H9 (cell line): ENCODE data around the gene MCF2L. TPM values are rescaled to one million over a fixed set of nuclear protein-coding genes. Genes with fewer than 3 reads are reported as not detected.

Experiments used
- DNase-seq: peaks from one replicate; pipeline ENCODE4 v3.0.0-alpha.2; 2017
- H2AFZ ChIP-seq: one replicate; pipeline ENCODE4 v1.6.1; 2013; ENCODE audit warnings: mild to moderate bottlenecking, low read length, control low read depth, moderate library complexity
- H2AK5ac ChIP-seq: 2 replicates; pipeline ENCODE4 v1.6.1; 2013; ENCODE audit warnings: low read length, control low read depth, mixed read lengths; ENCODE audit not compliant: insufficient read length
- H2BK120ac ChIP-seq: one replicate; pipeline ENCODE4 v1.6.1; 2013; ENCODE audit warnings: low read depth, mild to moderate bottlenecking, low read length, control low read depth, inconsistent platforms; ENCODE audit not compliant: poor library complexity, severe bottlenecking
- H2BK12ac ChIP-seq: 2 replicates; pipeline ENCODE4 v1.6.1; 2013; ENCODE audit warnings: low read length, control low read depth, mixed read lengths, low read depth; ENCODE audit not compliant: insufficient read length
- H2BK15ac ChIP-seq: 2 replicates; pipeline ENCODE4 v1.6.1; 2013; ENCODE audit warnings: low read depth, low read length, control low read depth
- H2BK20ac ChIP-seq: one replicate; pipeline ENCODE4 v1.6.1; 2013; ENCODE audit warnings: low read depth, mild to moderate bottlenecking, low read length, control low read depth, inconsistent platforms; ENCODE audit not compliant: poor library complexity, severe bottlenecking
- H2BK5ac ChIP-seq: 2 replicates; pipeline ENCODE4 v1.6.1; 2013; ENCODE audit warnings: low read length, control low read depth, mixed read lengths; ENCODE audit not compliant: insufficient read length
- H3K14ac ChIP-seq: 2 replicates; pipeline ENCODE4 v1.6.1; 2013; ENCODE audit warnings: low read length, control low read depth; ENCODE audit not compliant: insufficient read depth
- H3K18ac ChIP-seq: 2 replicates; pipeline ENCODE4 v1.6.1; 2013; ENCODE audit warnings: low read depth, mild to moderate bottlenecking, mixed read lengths, low read length, control low read depth; ENCODE audit not compliant: insufficient read length
- H3K23ac ChIP-seq: 2 replicates; pipeline ENCODE4 v1.6.1; 2013; ENCODE audit warnings: low read length, control low read depth, mixed read lengths, low read depth; ENCODE audit not compliant: insufficient read length
- H3K23me2 ChIP-seq: 2 replicates; pipeline ENCODE4 v1.6.1; 2013; ENCODE audit warnings: low read depth, mild to moderate bottlenecking, mixed read lengths, low read length, control low read depth; ENCODE audit not compliant: insufficient read length, poor library complexity, severe bottlenecking
- H3K27ac ChIP-seq: 2 replicates; pipeline ENCODE4 v1.5.1; 2013; ENCODE audit warnings: low read length, control low read depth, mixed read lengths, low read depth; ENCODE audit not compliant: insufficient read length
- H3K27me3 ChIP-seq: 2 replicates; pipeline ENCODE4 v1.6.1; 2013; ENCODE audit warnings: low read length, control low read depth, inconsistent platforms; ENCODE audit not compliant: insufficient read depth
- H3K4ac ChIP-seq: 2 replicates; pipeline ENCODE4 v1.6.1; 2013; ENCODE audit warnings: low read depth, mild to moderate bottlenecking, control low read depth, inconsistent platforms, low read length, moderate library complexity
- H3K4me1 ChIP-seq: 2 replicates; pipeline ENCODE4 v1.6.1; 2013; ENCODE audit warnings: low read length, control low read depth, inconsistent platforms; ENCODE audit not compliant: insufficient read depth
- H3K4me2 ChIP-seq: 2 replicates; pipeline ENCODE4 v1.6.1; 2013; ENCODE audit warnings: low read length, control low read depth, mixed read lengths; ENCODE audit not compliant: insufficient read length, insufficient read depth
- H3K56ac ChIP-seq: 2 replicates; pipeline ENCODE4 v1.6.1; 2013; ENCODE audit warnings: low read depth, mild to moderate bottlenecking, mixed read lengths, low read length, control low read depth; ENCODE audit not compliant: insufficient read length
- H3K79me1 ChIP-seq: 2 replicates; pipeline ENCODE4 v1.6.1; 2013; ENCODE audit warnings: low read depth, mild to moderate bottlenecking, moderate library complexity, low read length, control low read depth, inconsistent platforms; ENCODE audit not compliant: insufficient read depth, poor library complexity, severe bottlenecking
- H3K79me2 ChIP-seq: 2 replicates; pipeline ENCODE4 v1.6.1; 2013; ENCODE audit warnings: low read length, control low read depth, inconsistent platforms; ENCODE audit not compliant: insufficient read depth
- H3K9ac ChIP-seq: 2 replicates; pipeline ENCODE4 v1.6.1; 2013; ENCODE audit warnings: low read length, control low read depth, mixed read lengths; ENCODE audit not compliant: insufficient read length; ENCODE audit errors: extremely low read depth
- H3K9me3 ChIP-seq: one replicate; pipeline ENCODE4 v1.6.1; 2013; ENCODE audit warnings: low read depth, low read length, inconsistent platforms; ENCODE audit not compliant: control insufficient read depth
- H3T11ph ChIP-seq: one replicate; pipeline ENCODE4 v1.6.1; 2013; ENCODE audit warnings: mild to moderate bottlenecking, low read length, control low read depth, inconsistent platforms
- H4K20me1 ChIP-seq: one replicate; pipeline ENCODE4 v1.6.1; 2013; ENCODE audit not compliant: control insufficient read depth, insufficient read length, insufficient read depth
- H4K5ac ChIP-seq: 2 replicates; pipeline ENCODE4 v1.6.1; 2013; ENCODE audit warnings: low read depth, mild to moderate bottlenecking, mixed read lengths, low read length, control low read depth; ENCODE audit not compliant: insufficient read length
- H4K8ac ChIP-seq: replicated peaks from 2 replicates; pipeline ENCODE4 v1.6.1; 2013; ENCODE audit warnings: low read length, control low read depth, mixed read lengths, low read depth; ENCODE audit not compliant: insufficient read length
- H4K91ac ChIP-seq: 2 replicates; pipeline ENCODE4 v1.6.1; 2013; ENCODE audit warnings: low read depth, mild to moderate bottlenecking, moderate library complexity, mixed read lengths, low read length, control low read depth; ENCODE audit not compliant: insufficient read length
- H3K27ac Mint-ChIP-seq, 3 experiments: 2 replicates in 2 of 3; 3 replicates in 1 of 3; pipeline ENCODE4 v1.8.0; 2020 to 2021; ENCODE audit warnings: mixed read lengths in 3 of 3, mild to moderate bottlenecking in 1 of 3, moderate library complexity in 1 of 3
- H3K27me3 Mint-ChIP-seq: 2 replicates; pipeline ENCODE4 v1.8.0; 2021; ENCODE audit warnings: low read depth, mild to moderate bottlenecking, moderate library complexity, mixed read lengths
- H3K36me3 Mint-ChIP-seq, 3 experiments: 2 replicates in 2 of 3; 3 replicates in 1 of 3; pipeline ENCODE4 v1.8.0; 2020 to 2021; ENCODE audit warnings: low read depth in 3 of 3, mixed read lengths in 3 of 3; ENCODE audit not compliant: insufficient read depth in 1 of 3
- H3K4me1 Mint-ChIP-seq, 2 experiments: 2 replicates each; pipeline ENCODE4 v1.8.0; 2020; ENCODE audit warnings: mixed read lengths in 2 of 2
- H3K4me3 Mint-ChIP-seq, 2 experiments: 2 replicates in 1 of 2; 3 replicates in 1 of 2; pipeline ENCODE4 v1.8.0; 2020 to 2021; ENCODE audit warnings: mild to moderate bottlenecking in 2 of 2, mixed read lengths in 2 of 2, moderate library complexity in 1 of 2
- H3K9me3 Mint-ChIP-seq, 2 experiments: 2 replicates in 1 of 2; 3 replicates in 1 of 2; pipeline ENCODE4 v1.8.0; 2020; ENCODE audit warnings: mild to moderate bottlenecking in 2 of 2, mixed read lengths in 2 of 2, moderate library complexity in 1 of 2
- WGBS: extraction: QIAGEN DNeasy Blood & Tissue Kit; methylation state at CpG from one replicate; pipeline ENCODE4 v1.1.7; 2013; ENCODE audit warnings: missing lambda C conversion rate, low lambda C conversion rate, mixed read lengths; ENCODE audit not compliant: insufficient read length; ENCODE audit errors: extremely low coverage; 5-methylcytosine and 5-hydroxymethylcytosine counted together
- total RNA-seq: library from RNA; stranded (reverse); gene quantifications from 2 replicates; pipeline ENCODE4 v1.2.1, GENCODE V29; 2021
- TF ChIP-seq, protein P1 (sequence below): fragments of 200-600 bp; sonication (generic); conservative IDR thresholded peaks from 3 replicates; pipeline ENCODE4 v1.8.0; 2021; ENCODE audit warnings: antibody characterized with exemption, mild to moderate bottlenecking

The MCF2L gene
- total RNA-seq, 1 experiment from 2014 or later: 18.5 TPM

DNA sequence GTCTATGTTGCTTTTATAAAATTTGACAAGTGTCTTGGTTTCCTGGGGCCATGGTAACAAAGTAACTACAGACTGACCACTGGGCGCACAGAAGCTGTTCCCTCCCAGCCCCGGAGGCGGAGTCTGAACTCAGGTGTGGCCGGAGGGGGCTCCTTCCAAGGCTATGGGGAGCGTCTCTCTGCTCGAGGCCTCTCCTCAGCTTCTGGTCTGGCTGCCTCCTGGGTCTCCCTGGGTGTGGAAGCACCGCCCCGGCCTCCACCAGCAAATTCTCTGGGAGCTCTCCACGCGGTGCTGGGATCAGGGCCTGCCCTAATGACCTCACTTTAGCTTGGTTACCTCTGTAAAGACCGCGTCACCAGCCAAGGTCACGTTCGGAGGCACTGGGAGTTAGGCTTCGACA is 90.9 kb downstream of the MCF2L start:
- no peaks in the 10 kb centered on the region for H3K27me3 ChIP-seq
- no peak overlapping the region for H2BK5ac ChIP-seq
- no peak overlapping the region for H2BK120ac ChIP-seq
- peaks cover 5% of the 10 kb centered on the region for H4K20me1 ChIP-seq
- H3K79me1 ChIP-seq: no peaks in the 10 kb centered on the region
- H3K4ac ChIP-seq: no peak overlapping the region
- DNase-seq: no peak
- no peak overlapping the region for H4K8ac ChIP-seq
- no peak overlapping the region for H3K4me2 ChIP-seq
- H3K4me3 Mint-ChIP-seq: no peak overlapping the region
- H3K9ac ChIP-seq: no peak overlapping the region
- no peak overlapping the region for H3K56ac ChIP-seq
- no peak overlapping the region for H2BK20ac ChIP-seq
- no peaks in the 10 kb centered on the region for H3K9me3 ChIP-seq
- no peaks in the 10 kb centered on the region for H3K23me2 ChIP-seq
- no peak overlapping the region for H4K91ac ChIP-seq
- H2BK15ac ChIP-seq: no peak overlapping the region
- no peaks in the 10 kb centered on the region for H3K9me3 Mint-ChIP-seq
- no peak overlapping the region for H2BK12ac ChIP-seq
- H3K23ac ChIP-seq: no peak overlapping the region
- no peak overlapping the region for H2AFZ ChIP-seq
- H3K27ac Mint-ChIP-seq: no peak overlapping the region
- H3K14ac ChIP-seq: no peak overlapping the region
- H3K27ac ChIP-seq: no peak overlapping the region
- TF ChIP-seq, protein P1, sequence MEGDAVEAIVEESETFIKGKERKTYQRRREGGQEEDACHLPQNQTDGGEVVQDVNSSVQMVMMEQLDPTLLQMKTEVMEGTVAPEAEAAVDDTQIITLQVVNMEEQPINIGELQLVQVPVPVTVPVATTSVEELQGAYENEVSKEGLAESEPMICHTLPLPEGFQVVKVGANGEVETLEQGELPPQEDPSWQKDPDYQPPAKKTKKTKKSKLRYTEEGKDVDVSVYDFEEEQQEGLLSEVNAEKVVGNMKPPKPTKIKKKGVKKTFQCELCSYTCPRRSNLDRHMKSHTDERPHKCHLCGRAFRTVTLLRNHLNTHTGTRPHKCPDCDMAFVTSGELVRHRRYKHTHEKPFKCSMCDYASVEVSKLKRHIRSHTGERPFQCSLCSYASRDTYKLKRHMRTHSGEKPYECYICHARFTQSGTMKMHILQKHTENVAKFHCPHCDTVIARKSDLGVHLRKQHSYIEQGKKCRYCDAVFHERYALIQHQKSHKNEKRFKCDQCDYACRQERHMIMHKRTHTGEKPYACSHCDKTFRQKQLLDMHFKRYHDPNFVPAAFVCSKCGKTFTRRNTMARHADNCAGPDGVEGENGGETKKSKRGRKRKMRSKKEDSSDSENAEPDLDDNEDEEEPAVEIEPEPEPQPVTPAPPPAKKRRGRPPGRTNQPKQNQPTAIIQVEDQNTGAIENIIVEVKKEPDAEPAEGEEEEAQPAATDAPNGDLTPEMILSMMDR: no peak
- no peak overlapping the region for H3T11ph ChIP-seq
- no peaks in the 10 kb centered on the region for H3K79me2 ChIP-seq
- peaks cover 0 to 2% (median 0%) of the 10 kb centered on the region in 3 experiments; a peak in 1 of 7 replicates for H3K36me3 Mint-ChIP-seq
- H2AK5ac ChIP-seq: no peak overlapping the region
- peaks cover 7 to 14% of the 10 kb centered on the region in 2 experiments for H3K4me1 Mint-ChIP-seq
- no peaks in the 10 kb centered on the region; the same call in 1 of the 2 replicates for H3K27me3 Mint-ChIP-seq
- WGBS: no CpG with 5 or more reads among the region's 15 CpGs
- H3K4me1 ChIP-seq: no peaks in the 10 kb centered on the region; the same call in 1 of the 2 replicates
- no peak overlapping the region for H4K5ac ChIP-seq
- no peak overlapping the region for H3K18ac ChIP-seq
